HepG2 (cell line): Measurements from ENCODE around the gene CC2D1A. TPM values are rescaled to one million over a fixed set of nuclear protein-coding genes. Genes with fewer than 3 reads are reported as not detected.

Experiments
- ATAC-seq: fragments of 200-7000 bp; cut with Tn5 transposase; 3 replicates; pipeline ENCODE4 v1.9.1; 2020; ENCODE audit warnings: mild to moderate bottlenecking, moderate library complexity
- BruUV-seq: library from RNA; stranded (reverse); fragments of 400-500 nt; replicated peaks from 2 replicates; lab custom pipeline; 2021; lab: Mats Ljungman, UMichigan
- CTCF ChIA-PET: fragments of 300-600 bp; formaldehyde crosslinking; extraction: SDS; loops from one replicate; lab custom pipeline; 2021; ENCODE audit warnings: low total read pairs, inconsistent platforms, low intra/inter-chr PET ratio; lab: Yijun Ruan, JAX
- POLR2A ChIA-PET: fragments of 350-600 bp; sonication (Branson Sonifier 250); formaldehyde crosslinking; loops from one replicate; lab custom pipeline; 2020; ENCODE audit warnings: antibody characterized with exemption, inconsistent platforms; lab: Yijun Ruan, JAX
- DNase-seq: peaks from one replicate; pipeline ENCODE4 v3.0.0-alpha.2; 2015; ENCODE audit warnings: low spot score
- FAIRE-seq: peaks from 3 replicates; lab custom pipeline; 2011; peaks lifted over from hg19 to GRCh38; lab: Jason Lieb, UNC
- H2AFZ ChIP-seq: one replicate; pipeline ENCODE4 v1.6.1; 2011; ENCODE audit warnings: low read length, inconsistent platforms
- H3K27ac ChIP-seq: fragments of 300-600 bp; 3 replicates; pipeline ENCODE4 v1.8.0; 2011; ENCODE audit warnings: mixed run types, mild to moderate bottlenecking, mixed read lengths, low read length, inconsistent platforms; ENCODE audit not compliant: insufficient read depth; ENCODE audit errors: extremely low read length
- H3K27me3 ChIP-seq, 2 experiments: fragments of 200-600 bp in 1 of 2; 2 replicates in 1 of 2; 3 replicates in 1 of 2; pipeline versions ENCODE4 v1.6.0 to v1.8.0; 2011; ENCODE audit warnings: low read length in 2 of 2, mild to moderate bottlenecking in 2 of 2, moderate library complexity in 2 of 2, inconsistent platforms in 1 of 2; ENCODE audit not compliant: insufficient read depth in 2 of 2, control insufficient read depth in 1 of 2
- H3K36me3 ChIP-seq, 2 experiments: fragments of 200-600 bp in 1 of 2; replicated peaks in 1 of 2; 2 replicates in 1 of 2; 3 replicates in 1 of 2; pipeline versions ENCODE4 v1.5.1 to v1.8.0; 2011; ENCODE audit warnings: low read length in 2 of 2, inconsistent platforms in 1 of 2; ENCODE audit not compliant: insufficient read depth in 2 of 2, control insufficient read depth in 1 of 2
- H3K4me1 ChIP-seq: 2 replicates; pipeline ENCODE4 v1.5.1; 2012; ENCODE audit warnings: low read length, inconsistent platforms; ENCODE audit not compliant: insufficient read depth
- H3K4me2 ChIP-seq: 2 replicates; pipeline ENCODE4 v1.6.0; 2011; ENCODE audit warnings: low read depth, low read length, inconsistent platforms
- H3K4me3 ChIP-seq, 3 experiments: fragments of 200-600 bp in 1 of 3; sonication (generic), shearing (Covaris generic) in 1 of 3; replicated peaks in 1 of 3; 2 replicates each; pipeline ENCODE4 v1.5.1; 2011 to 2016; ENCODE audit warnings: low read length in 3 of 3, inconsistent platforms in 2 of 3, low read depth in 2 of 3, mild to moderate bottlenecking in 2 of 3, control low read depth in 1 of 3, mixed read lengths in 1 of 3; ENCODE audit not compliant: insufficient read depth in 1 of 3
- H3K79me2 ChIP-seq: one replicate; pipeline ENCODE4 v1.6.1; 2011; ENCODE audit warnings: low read length, inconsistent platforms; ENCODE audit not compliant: insufficient read depth
- H3K9ac ChIP-seq: 2 replicates; pipeline ENCODE4 v1.6.0; 2011; ENCODE audit warnings: mild to moderate bottlenecking, low read depth, low read length, inconsistent platforms; ENCODE audit not compliant: insufficient read depth
- H3K9me3 ChIP-seq: 2 replicates; pipeline ENCODE4 v1.5.1; 2012; ENCODE audit warnings: mild to moderate bottlenecking, low read length
- H4K20me1 ChIP-seq: 2 replicates; pipeline ENCODE4 v1.6.0; 2011; ENCODE audit warnings: inconsistent platforms, mild to moderate bottlenecking, low read length, moderate library complexity; ENCODE audit not compliant: insufficient read depth
- CENPT ChIP-seq: sonication (generic); formaldehyde crosslinking; IDR thresholded peaks from 2 replicates; pipeline ENCODE4 v1.8.0; 2022; ENCODE audit warnings: low read depth, mild to moderate bottlenecking, moderate library complexity, missing genetic modification reagents
- GRHL1 ChIP-seq: sonication (generic); formaldehyde crosslinking; conservative IDR thresholded peaks from 2 replicates; pipeline ENCODE4 v1.8.0; 2022; ENCODE audit warnings: missing genetic modification reagents
- REPIN1 ChIP-seq: sonication (generic); formaldehyde crosslinking; IDR thresholded peaks from 2 replicates; pipeline ENCODE4 v1.8.0; 2022; ENCODE audit warnings: missing genetic modification reagents, low read depth, mild to moderate bottlenecking, borderline replicate concordance
- SALL1 ChIP-seq: sonication (generic); formaldehyde crosslinking; IDR thresholded peaks from 2 replicates; pipeline ENCODE4 v1.8.0; 2022; ENCODE audit warnings: mild to moderate bottlenecking, missing genetic modification reagents
- WGBS: methylation state at CpG from one replicate; pipeline ENCODE4 v1.1.6; 2017; ENCODE audit warnings: low lambda C conversion rate; 5-methylcytosine and 5-hydroxymethylcytosine counted together
- in situ Hi-C: cut with HindIII; loops from 2 replicates; pipeline ENCODE4 v1.10.0; 2017; ENCODE audit warnings: low pct_unique_long_range_greater_than_20kb; ENCODE audit not compliant: extremely low pct_ligation_motif_present
- intact Hi-C: fragments of 100-400 bp; cut with micrococcal nuclease; formaldehyde crosslinking; loops from one replicate; pipeline ENCODE4 v1.10.0; 2022; ENCODE audit not compliant: unreplicated experiment
- polyA plus RNA-seq, 8 experiments: library from polyadenylated mRNA; depleted of rRNA in 3 of 8; stranded (reverse) in 7 of 8; unstranded in 1 of 8; fragments of >200 nt; fragmentation: Illumina TruSeq in 4 of 8; extraction: Trizol in 4 of 8; gene quantifications; 2 replicates each; pipeline versions ENCODE4 v1.2.1 to v1.2.3, GENCODE V29; 2011 to 2016; ENCODE audit warnings: low read depth in 4 of 8, missing spikeins in 1 of 8, mixed read lengths in 1 of 8; ENCODE audit not compliant: insufficient read depth in 1 of 8
- total RNA-seq, 5 experiments: library from RNA; depleted of rRNA; stranded (reverse); fragments of >200 nt; fragmentation: Illumina TruSeq; extraction: Trizol; gene quantifications; 2 replicates each; pipeline ENCODE4 v1.2.3, GENCODE V29; 2016; ENCODE audit warnings: low read depth in 1 of 5

The CC2D1A gene
- total and polyA plus RNA-seq, 2 of the 13 experiments (the other 11 are each of a cell fraction or from before 2014, with no cell fraction given) = 9.7 to 11.5 TPM

- WGBS = 74% methylated on average over 5 of the region's 5 CpGs
- no peaks in the 10 kb centered on the region for H3K27me3 ChIP-seq
- ATAC-seq (no peak), FAIRE-seq (no peak), DNase-seq (no peak)
- no peaks in the 10 kb centered on the region for H3K9me3 ChIP-seq
- TF ChIP-seq SALL1 = no peak
- no peaks in the 10 kb centered on the region for H3K79me2 ChIP-seq
- no peaks in the 10 kb centered on the region for H4K20me1 ChIP-seq
- intact Hi-C loops (no loop called here), in situ Hi-C loops (loop anchor here (25.0 kb wide), 1 partner anchor 518 kb away; the partner anchor contains the start of gene DDX39A)
- no peak overlapping the region for H3K4me3 ChIP-seq
- H2AFZ ChIP-seq = no peak overlapping the region
- no peaks in the 10 kb centered on the region for H3K36me3 ChIP-seq
- ChIA-PET POLR2A (no interaction called here), CTCF (no interaction called here)
- no peak overlapping the region for H3K4me2 ChIP-seq
- H3K9ac ChIP-seq = no peak overlapping the region
- no TSS peak for BruUV-seq
- no peak overlapping the region for H3K27ac ChIP-seq
- H3K4me1 ChIP-seq = peaks cover 15% of the 10 kb centered on the region
These were observed 11.4 kb upstream of the CC2D1A start for GRCh38 chr19:13894552-13894951.

- in situ Hi-C loops (loop anchor here (25.0 kb wide), 1 partner anchor 516 kb away; the partner anchor contains the start of gene DDX39A), intact Hi-C loops (no loop called here)
- Histone ChIP-seq H3K4me1 (peaks cover 27% of the 10 kb centered on the region), H3K79me2 (no peaks in the 10 kb centered on the region), H3K27ac (no peak overlapping the region), H3K4me2 (no peak overlapping the region), H3K4me3 (no peak overlapping the region), H3K27me3 (no peaks in the 10 kb centered on the region), H3K9me3 (no peaks in the 10 kb centered on the region), H3K36me3 (no peaks in the 10 kb centered on the region), H3K9ac (no peak overlapping the region), H4K20me1 (no peaks in the 10 kb centered on the region), H2AFZ (no peak overlapping the region)
- no peak for DNase-seq
- over 99% methylated on average over 2 of the region's 2 CpGs for WGBS
- no peak for ATAC-seq
- no TSS peak for BruUV-seq
- ChIA-PET POLR2A (no interaction called here), CTCF (no interaction called here)
- no peak for FAIRE-seq
- TF ChIP-seq GRHL1 (no peak), REPIN1 (CRISPR knock-in tag) (no peak), CENPT (CRISPR knock-in tag) (no peak)
These were observed 9.8 kb upstream of the CC2D1A start for GRCh38 chr19:13896227-13896626.
